ENCODE results near the gene CHST6.
"Not testable (repeated sequence)": the region's sequence is repeated elsewhere in the genome, so short reads cannot be mapped to it uniquely, and the experiment has no call there.

The CHST6 gene

DNA sequence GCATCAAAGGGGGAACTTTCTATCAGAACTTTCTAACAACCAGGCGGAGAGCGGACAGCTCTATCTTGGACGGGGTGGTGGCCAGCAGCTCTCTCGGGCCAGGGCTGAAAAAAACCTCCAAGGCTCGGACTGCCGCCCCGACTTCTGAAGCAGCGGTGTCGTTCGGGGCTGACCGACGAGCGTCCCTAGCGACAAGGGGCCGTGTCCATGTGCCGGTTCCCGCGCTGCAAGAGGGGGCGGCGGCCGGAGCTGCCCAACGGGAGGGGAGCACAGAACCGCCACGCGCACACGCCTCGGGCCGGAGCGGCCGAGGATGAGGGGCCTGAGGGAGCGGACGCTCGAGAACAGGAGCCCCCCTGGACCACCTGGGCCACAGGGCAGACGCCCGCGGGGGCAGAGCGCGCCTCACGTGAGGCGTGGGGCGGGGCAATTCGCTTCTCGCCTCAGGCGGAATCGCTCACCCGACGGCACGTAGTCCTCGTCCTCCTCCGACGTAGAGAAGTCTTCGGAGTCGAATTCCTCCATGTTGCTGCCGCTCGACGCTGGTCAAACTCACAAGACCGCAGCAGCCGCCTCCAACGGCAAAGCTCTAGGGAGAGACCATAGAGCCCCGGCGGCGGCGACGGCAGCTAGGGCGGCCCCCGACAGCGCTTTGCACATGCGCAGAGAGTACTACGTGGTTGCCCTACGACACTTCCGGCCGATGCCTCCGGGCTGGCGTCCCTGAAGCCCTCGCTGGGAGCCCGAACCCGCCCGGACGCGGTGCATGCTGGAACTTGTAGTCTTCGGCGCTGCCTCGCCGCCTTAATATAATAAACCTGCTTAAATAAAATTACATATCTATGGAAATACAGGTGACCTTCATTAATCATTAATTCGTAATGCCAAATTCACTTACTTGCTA, 62.2 kb downstream of the CHST6 start, which contains the start of gene CFDP1:
Gene CFDP1 (minus strand): TSS at position 676 of the 904 bp plus-strand sequence. CDS start 151 bp downstream, at position 525.
- DNase-seq: peak; percentile 90 to 93

DNA sequence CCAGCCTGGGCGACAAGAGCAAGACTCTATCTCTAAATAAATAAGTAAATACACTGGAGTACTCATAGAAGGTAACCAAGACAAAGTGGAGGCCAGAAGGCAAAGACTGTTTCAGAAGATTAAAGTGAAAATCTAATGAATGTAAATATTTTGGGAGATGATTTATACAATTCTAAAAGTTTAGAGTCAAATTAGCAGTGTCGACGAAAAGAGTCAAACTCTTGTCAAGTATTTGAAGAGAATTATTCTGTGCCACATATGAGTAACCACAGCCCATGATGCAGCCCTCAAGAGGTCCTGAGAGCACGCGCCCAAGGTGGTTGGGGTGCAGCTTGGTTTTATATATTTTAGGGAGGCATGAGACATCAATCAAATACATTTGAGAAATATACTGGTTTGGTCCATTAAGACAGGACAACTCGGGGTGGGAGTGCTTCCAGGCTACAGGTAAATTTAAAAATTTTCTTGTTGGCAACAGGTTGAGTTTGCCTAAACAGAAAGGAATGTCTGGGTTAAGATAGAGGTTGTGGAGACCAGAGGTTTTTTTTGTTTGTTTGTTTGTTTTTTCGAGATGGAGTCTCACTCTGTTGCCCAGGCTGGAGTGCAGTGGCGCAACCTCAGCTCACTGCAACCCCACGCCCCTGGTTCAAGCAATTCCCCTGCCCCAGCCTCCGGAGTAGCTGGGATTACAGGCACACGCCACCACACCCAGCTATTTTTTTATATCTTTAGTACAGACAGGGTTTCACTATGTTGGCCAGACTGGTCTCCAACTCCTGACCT, 65.4 kb downstream of the CHST6 start:
- DNase-seq: no peak

DNA sequence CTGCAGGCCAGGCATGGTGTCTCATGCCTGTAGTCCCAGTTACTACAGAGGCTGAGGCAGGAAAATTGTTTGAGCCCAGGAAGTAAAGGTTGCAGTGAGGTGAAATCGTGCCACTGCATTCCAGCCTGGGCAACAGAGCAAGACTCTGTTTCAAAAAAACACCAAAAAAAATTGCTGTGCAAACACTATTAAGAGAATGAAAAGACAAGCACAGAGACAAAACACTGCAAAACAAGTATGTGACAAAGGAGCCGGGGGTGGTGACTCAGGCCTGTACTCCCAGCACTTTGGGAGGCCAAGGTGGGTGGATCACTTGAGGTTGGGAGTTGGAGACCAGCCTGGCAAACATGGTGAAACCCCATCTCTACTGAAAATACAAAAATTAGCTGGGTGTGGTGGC, 68.7 kb downstream of the CHST6 start:
- DNase-seq: not testable (repeated sequence)

DNA sequence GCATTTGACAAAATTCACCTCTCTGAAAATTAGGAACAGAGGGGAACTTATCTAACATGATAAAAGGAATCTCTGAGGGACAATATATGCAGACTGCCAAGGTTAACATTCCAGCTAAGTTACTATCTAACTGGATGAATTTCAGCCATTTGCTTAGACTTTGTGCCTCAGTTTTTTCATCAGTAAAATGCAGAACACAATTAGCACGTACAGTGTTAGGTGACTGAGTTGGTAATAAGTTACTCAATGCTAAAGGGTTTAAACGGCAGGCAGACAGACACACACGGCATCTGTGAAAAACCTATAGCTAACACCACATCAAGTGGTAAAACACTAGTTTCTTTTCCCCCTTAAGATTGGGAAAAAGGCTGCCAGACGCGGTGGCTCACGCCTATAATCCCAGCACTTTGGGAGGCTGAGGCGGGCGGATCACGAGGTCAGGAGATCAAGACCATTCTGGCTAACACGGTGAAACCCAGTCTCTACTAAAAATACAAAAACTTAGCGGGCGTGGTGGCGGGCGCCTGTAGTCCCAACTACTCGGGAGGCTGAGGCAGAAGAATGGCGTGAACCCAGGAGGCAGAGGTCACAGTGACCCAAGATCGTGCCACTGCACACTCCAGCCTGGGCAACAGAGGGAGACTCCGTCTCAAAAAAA, 71.0 kb downstream of the CHST6 start:
- DNase-seq: not testable (repeated sequence)

DNA sequence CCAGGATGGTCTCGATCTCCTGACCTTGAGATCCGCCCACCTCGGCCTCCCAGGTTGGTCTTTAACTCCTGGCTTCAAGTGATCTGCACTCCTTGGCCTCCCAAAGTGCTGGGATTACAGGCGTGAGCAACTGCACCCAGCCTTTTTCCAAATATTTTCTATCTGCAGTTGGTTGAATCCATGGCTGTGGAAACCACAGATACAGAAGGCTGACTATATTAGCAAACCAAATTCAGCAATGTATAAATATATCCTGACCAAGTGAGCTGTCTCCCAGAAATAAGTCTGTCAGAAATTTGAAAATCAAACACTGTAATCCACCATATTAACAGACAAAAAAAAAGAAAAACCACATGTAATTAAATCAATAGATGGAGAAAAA, 71.5 kb downstream of the CHST6 start:
- no peak for DNase-seq

Measured in hippocampal formation (tissue), 2 donors.